HG03558 (cell line): Measurements from ENCODE around the gene ANKDD1A.

ENCODE experiments used
- ATAC-seq: cut with Tn5 transposase; IDR thresholded peaks from one replicate; pipeline ENCODE4 v1.9.1; 2021; ENCODE audit warnings: moderate number of reproducible peaks; ENCODE audit not compliant: unreplicated experiment; ENCODE audit errors: extremely low read depth

ANKDD1A gene

GRCh38 chr15:64951777-64952418 is 40.2 kb downstream of the ANKDD1A start:
- no peak for ATAC-seq

- ATAC-seq: no peak
Measured at GRCh38 chr15:64954395-64954794, 42.7 kb downstream of the ANKDD1A start.

- no peak for ATAC-seq
Measured at GRCh38 chr15:64959128-64959527, 47.4 kb downstream of the ANKDD1A start.

GRCh38 chr15:64960153-64960552 is 48.5 kb downstream of the ANKDD1A start:
- ATAC-seq: no peak

- no peak for ATAC-seq
Measured at GRCh38 chr15:64961013-64961412, 49.3 kb downstream of the ANKDD1A start.

- ATAC-seq: no peak
Measured at GRCh38 chr15:64969401-64969800, 57.7 kb downstream of the ANKDD1A start.

- ATAC-seq: no peak
Measured at GRCh38 chr15:64970698-64971097, 59.0 kb downstream of the ANKDD1A start.

- ATAC-seq: no peak
Measured at GRCh38 chr15:64975390-64975789, 63.7 kb downstream of the ANKDD1A start.

- no peak for ATAC-seq
Measured at GRCh38 chr15:64979252-64979710, 67.6 kb downstream of the ANKDD1A start.

GRCh38 chr15:64981812-64982431 is 70.2 kb downstream of the ANKDD1A start:
- ATAC-seq: no peak

- ATAC-seq: no peak
Measured at GRCh38 chr15:64982472-64982871, 70.8 kb downstream of the ANKDD1A start.

GRCh38 chr15:64985366-64986033 is 73.8 kb downstream of the ANKDD1A start:
- ATAC-seq: no peak

GRCh38 chr15:64987136-64987535 is 75.4 kb downstream of the ANKDD1A start:
- ATAC-seq: no peak

- ATAC-seq: peak; percentile 89
Measured at GRCh38 chr15:64989416-64990167, 77.9 kb downstream of the ANKDD1A start, which contains the start of gene SPG21. TSS of gene SPG21 (minus strand) at chr15:64989914. CDS start at chr15:64983569, 6,345 bp downstream.

- ATAC-seq: no peak
Measured at GRCh38 chr15:64990168-64990470, 78.4 kb downstream of the ANKDD1A start.

- no peak for ATAC-seq
Measured at GRCh38 chr15:64991536-64992135, 79.9 kb downstream of the ANKDD1A start.

GRCh38 chr15:64993290-64993689 is 81.6 kb downstream of the ANKDD1A start:
- no peak for ATAC-seq

- no peak for ATAC-seq
Measured at GRCh38 chr15:64997066-64997465, 85.4 kb downstream of the ANKDD1A start.

- ATAC-seq: no peak
Measured at GRCh38 chr15:64997745-64998375, 86.2 kb downstream of the ANKDD1A start.

GRCh38 chr15:65004993-65005392 is 93.3 kb downstream of the ANKDD1A start:
- ATAC-seq: no peak
